ENCODE measurements around the gene MOSMO. TPM values are rescaled to one million over a fixed set of nuclear protein-coding genes. Genes with fewer than 3 reads are reported as not detected.
"Not testable (repeated sequence)": the region's sequence is repeated elsewhere in the genome, so short reads cannot be mapped to it uniquely, and the experiment has no call there.

MOSMO gene
- total and polyA plus RNA-seq, 8 donors = 1.2 to 32.3 (median 7.7) TPM

GRCh38 chr16:21994856-21995465 is 12.9 kb upstream of the MOSMO start:
- no peaks in the 10 kb centered on the region for H3K27me3 ChIP-seq
- no peak for DNase-seq
- no peak overlapping the region for H3K27ac ChIP-seq
- intact Hi-C loops (cut with DNase I; ENCODE audit: low total_unique reads) = loop anchor here (5.0 kb wide), 2 partner anchors 82 to 192 kb away; no protein-coding TSS in a partner anchor
- H3K4me1 ChIP-seq = peaks cover 0 to 10% (median 2%) of the 10 kb centered on the region in 4 donors
- no peaks in the 10 kb centered on the region for H3K36me3 ChIP-seq
- TF ChIP-seq CTCF (IDR thresholded peaks at IDR 0.05) (no peak), POLR2AphosphoS5 (IDR thresholded peaks at IDR 0.05) (no peak), EP300 (IDR thresholded peaks at IDR 0.05) (no peak), POLR2A (IDR thresholded peaks at IDR 0.05) (no peak)
- no peaks in the 10 kb centered on the region for H3K9me3 ChIP-seq
- H3K4me3 ChIP-seq = no peak overlapping the region
- 79 to 91% (median 84%) methylated on average over 13 of the region's 13 CpGs for WGBS, 5 donors

GRCh38 chr16:21996923-21997696 is 10.8 kb upstream of the MOSMO start:
- H3K9me3 ChIP-seq = no peaks in the 10 kb centered on the region
- 80 to 84% (median 82%) methylated on average over 9 of the region's 9 CpGs for WGBS, 5 donors
- no peak overlapping the region for H3K4me3 ChIP-seq
- H3K36me3 ChIP-seq = no peaks in the 10 kb centered on the region
- intact Hi-C loops (cut with DNase I; ENCODE audit: low total_unique reads) = loop anchor here (5.0 kb wide), 2 partner anchors 80 to 190 kb away; no protein-coding TSS in a partner anchor
- no peak for DNase-seq
- peaks cover 5 to 15% (median 11%) of the 10 kb centered on the region in 4 donors for H3K4me1 ChIP-seq
- TF ChIP-seq EP300 (IDR thresholded peaks at IDR 0.05) (no peak), POLR2A (IDR thresholded peaks at IDR 0.05) (no peak), CTCF (IDR thresholded peaks at IDR 0.05) (no peak), POLR2AphosphoS5 (IDR thresholded peaks at IDR 0.05) (no peak)
- no peaks in the 10 kb centered on the region for H3K27me3 ChIP-seq
- peak overlapping the region in 2 of 5 donors; percentile 34 to 41 for H3K27ac ChIP-seq

GRCh38 chr16:21997697-21998480 is 10.0 kb upstream of the MOSMO start:
- 72 to 79% (median 77%) methylated on average over 7 of the region's 7 CpGs for WGBS, 5 donors
- H3K27ac ChIP-seq = peak overlapping the region in 2 of 5 donors; percentile 34 to 41
- peaks cover 5 to 15% (median 11%) of the 10 kb centered on the region in 4 donors for H3K4me1 ChIP-seq
- no peaks in the 10 kb centered on the region for H3K36me3 ChIP-seq
- DNase-seq = peak in 1 of 2 donors; percentile 19
- TF ChIP-seq CTCF (IDR thresholded peaks at IDR 0.05) (no peak), POLR2AphosphoS5 (IDR thresholded peaks at IDR 0.05) (no peak), POLR2A (IDR thresholded peaks at IDR 0.05) (no peak), EP300 (IDR thresholded peaks at IDR 0.05) (no peak)
- no peak overlapping the region for H3K4me3 ChIP-seq
- no peaks in the 10 kb centered on the region for H3K27me3 ChIP-seq
- H3K9me3 ChIP-seq = no peaks in the 10 kb centered on the region
- intact Hi-C loops (cut with DNase I; ENCODE audit: low total_unique reads) = loop anchor here (5.0 kb wide), 2 partner anchors 79 to 189 kb away; no protein-coding TSS in a partner anchor

GRCh38 chr16:22001591-22001990 is 6.3 kb upstream of the MOSMO start:
- Histone ChIP-seq H3K4me1 (peaks cover 5 to 15% (median 11%) of the 10 kb centered on the region in 4 donors), H3K9me3 (no peaks in the 10 kb centered on the region), H3K36me3 (no peaks in the 10 kb centered on the region), H3K27ac (no peak overlapping the region), H3K27me3 (no peaks in the 10 kb centered on the region), H3K4me3 (no peak overlapping the region)
- TF ChIP-seq POLR2A (IDR thresholded peaks at IDR 0.05) = no peak
- no peak for TF ChIP-seq EP300 (IDR thresholded peaks at IDR 0.05)
- no peak for TF ChIP-seq CTCF (IDR thresholded peaks at IDR 0.05)
- TF ChIP-seq POLR2AphosphoS5 (IDR thresholded peaks at IDR 0.05) = no peak
- 56 to 71% (median 67%) methylated on average over 1 of the region's 1 CpG for WGBS, 5 donors
- DNase-seq = no peak
- intact Hi-C loops (cut with DNase I; ENCODE audit: low total_unique reads) = no loop called here

- H3K4me3 ChIP-seq; H3K9me3 ChIP-seq; H3K27ac ChIP-seq; DNase-seq; intact Hi-C loops (cut with DNase I; ENCODE audit: low total_unique reads); H3K27me3 ChIP-seq; H3K36me3 ChIP-seq: not testable (repeated sequence)
- H3K4me1 ChIP-seq = peaks cover 8 to 17% (median 12%) of the 10 kb centered on the region in 4 donors
- 84 to 100% (median 86%) methylated on average over 1 of the region's 1 CpG for WGBS, 5 donors
These were observed 5.9 kb upstream of the MOSMO start for GRCh38 chr16:22002047-22002446.

Data from stomach (tissue), 9 donors.